ENCODE data around the gene CEP192.

GRCh38 chr18:13070460-13070859 lies 79.3 kb downstream of the CEP192 start:
- no peak for TF ChIP-seq GLI4 (tag by site-specific recombination; IDR thresholded peaks at IDR 0.05)
- TF ChIP-seq, protein P1, sequence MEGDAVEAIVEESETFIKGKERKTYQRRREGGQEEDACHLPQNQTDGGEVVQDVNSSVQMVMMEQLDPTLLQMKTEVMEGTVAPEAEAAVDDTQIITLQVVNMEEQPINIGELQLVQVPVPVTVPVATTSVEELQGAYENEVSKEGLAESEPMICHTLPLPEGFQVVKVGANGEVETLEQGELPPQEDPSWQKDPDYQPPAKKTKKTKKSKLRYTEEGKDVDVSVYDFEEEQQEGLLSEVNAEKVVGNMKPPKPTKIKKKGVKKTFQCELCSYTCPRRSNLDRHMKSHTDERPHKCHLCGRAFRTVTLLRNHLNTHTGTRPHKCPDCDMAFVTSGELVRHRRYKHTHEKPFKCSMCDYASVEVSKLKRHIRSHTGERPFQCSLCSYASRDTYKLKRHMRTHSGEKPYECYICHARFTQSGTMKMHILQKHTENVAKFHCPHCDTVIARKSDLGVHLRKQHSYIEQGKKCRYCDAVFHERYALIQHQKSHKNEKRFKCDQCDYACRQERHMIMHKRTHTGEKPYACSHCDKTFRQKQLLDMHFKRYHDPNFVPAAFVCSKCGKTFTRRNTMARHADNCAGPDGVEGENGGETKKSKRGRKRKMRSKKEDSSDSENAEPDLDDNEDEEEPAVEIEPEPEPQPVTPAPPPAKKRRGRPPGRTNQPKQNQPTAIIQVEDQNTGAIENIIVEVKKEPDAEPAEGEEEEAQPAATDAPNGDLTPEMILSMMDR (tag by site-specific recombination; IDR thresholded peaks at IDR 0.05): no peak
- no peak for TF ChIP-seq ZBTB8A (tag by site-specific recombination; IDR thresholded peaks at IDR 0.05)
- no peak for TF ChIP-seq ZSCAN30 (tag by site-specific recombination; IDR thresholded peaks at IDR 0.05)
- TF ChIP-seq, protein P2, sequence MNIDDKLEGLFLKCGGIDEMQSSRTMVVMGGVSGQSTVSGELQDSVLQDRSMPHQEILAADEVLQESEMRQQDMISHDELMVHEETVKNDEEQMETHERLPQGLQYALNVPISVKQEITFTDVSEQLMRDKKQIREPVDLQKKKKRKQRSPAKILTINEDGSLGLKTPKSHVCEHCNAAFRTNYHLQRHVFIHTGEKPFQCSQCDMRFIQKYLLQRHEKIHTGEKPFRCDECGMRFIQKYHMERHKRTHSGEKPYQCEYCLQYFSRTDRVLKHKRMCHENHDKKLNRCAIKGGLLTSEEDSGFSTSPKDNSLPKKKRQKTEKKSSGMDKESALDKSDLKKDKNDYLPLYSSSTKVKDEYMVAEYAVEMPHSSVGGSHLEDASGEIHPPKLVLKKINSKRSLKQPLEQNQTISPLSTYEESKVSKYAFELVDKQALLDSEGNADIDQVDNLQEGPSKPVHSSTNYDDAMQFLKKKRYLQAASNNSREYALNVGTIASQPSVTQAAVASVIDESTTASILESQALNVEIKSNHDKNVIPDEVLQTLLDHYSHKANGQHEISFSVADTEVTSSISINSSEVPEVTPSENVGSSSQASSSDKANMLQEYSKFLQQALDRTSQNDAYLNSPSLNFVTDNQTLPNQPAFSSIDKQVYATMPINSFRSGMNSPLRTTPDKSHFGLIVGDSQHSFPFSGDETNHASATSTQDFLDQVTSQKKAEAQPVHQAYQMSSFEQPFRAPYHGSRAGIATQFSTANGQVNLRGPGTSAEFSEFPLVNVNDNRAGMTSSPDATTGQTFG (tag by site-specific recombination; IDR thresholded peaks at IDR 0.05; ENCODE audit: borderline replicate concordance): no peak
- TF ChIP-seq ZNF785 (tag by site-specific recombination; IDR thresholded peaks at IDR 0.05): no peak
- no peak for TF ChIP-seq ZNF416 (tag by site-specific recombination; IDR thresholded peaks at IDR 0.05)
- no peak for TF ChIP-seq ZNF843 (tag by site-specific recombination; IDR thresholded peaks at IDR 0.05)
- TF ChIP-seq, protein P3, sequence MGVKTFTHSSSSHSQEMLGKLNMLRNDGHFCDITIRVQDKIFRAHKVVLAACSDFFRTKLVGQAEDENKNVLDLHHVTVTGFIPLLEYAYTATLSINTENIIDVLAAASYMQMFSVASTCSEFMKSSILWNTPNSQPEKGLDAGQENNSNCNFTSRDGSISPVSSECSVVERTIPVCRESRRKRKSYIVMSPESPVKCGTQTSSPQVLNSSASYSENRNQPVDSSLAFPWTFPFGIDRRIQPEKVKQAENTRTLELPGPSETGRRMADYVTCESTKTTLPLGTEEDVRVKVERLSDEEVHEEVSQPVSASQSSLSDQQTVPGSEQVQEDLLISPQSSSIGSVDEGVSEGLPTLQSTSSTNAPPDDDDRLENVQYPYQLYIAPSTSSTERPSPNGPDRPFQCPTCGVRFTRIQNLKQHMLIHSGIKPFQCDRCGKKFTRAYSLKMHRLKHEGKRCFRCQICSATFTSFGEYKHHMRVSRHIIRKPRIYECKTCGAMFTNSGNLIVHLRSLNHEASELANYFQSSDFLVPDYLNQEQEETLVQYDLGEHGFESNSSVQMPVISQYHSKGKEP (tag by site-specific recombination; IDR thresholded peaks at IDR 0.05): no peak
- TF ChIP-seq ZNF792 (tag by site-specific recombination; IDR thresholded peaks at IDR 0.05): no peak
